IPS-15b (cell line): ENCODE results near the gene CPN2.

Experiments
- H3K27me3 ChIP-seq: one replicate; pipeline ENCODE4 v1.6.1; 2013; ENCODE audit warnings: low read length; ENCODE audit not compliant: control insufficient read depth, insufficient read depth
- H3K36me3 ChIP-seq: one replicate; pipeline ENCODE4 v1.6.1; 2013; ENCODE audit warnings: low read length; ENCODE audit not compliant: control insufficient read depth, insufficient read depth
- H3K4me1 ChIP-seq: one replicate; pipeline ENCODE4 v1.6.1; 2013; ENCODE audit warnings: mild to moderate bottlenecking, low read length; ENCODE audit not compliant: control insufficient read depth, insufficient read depth
- H3K4me3 ChIP-seq: one replicate; pipeline ENCODE4 v1.5.1; 2013; ENCODE audit warnings: low read depth, low read length
- H3K9ac ChIP-seq: one replicate; pipeline ENCODE4 v1.6.1; 2013; ENCODE audit warnings: low read depth, mild to moderate bottlenecking, low read length
- H3K9me3 ChIP-seq: one replicate; pipeline ENCODE4 v1.6.1; 2013; ENCODE audit warnings: mild to moderate bottlenecking, low read length; ENCODE audit not compliant: control insufficient read depth, insufficient read depth

Gene CPN2

DNA sequence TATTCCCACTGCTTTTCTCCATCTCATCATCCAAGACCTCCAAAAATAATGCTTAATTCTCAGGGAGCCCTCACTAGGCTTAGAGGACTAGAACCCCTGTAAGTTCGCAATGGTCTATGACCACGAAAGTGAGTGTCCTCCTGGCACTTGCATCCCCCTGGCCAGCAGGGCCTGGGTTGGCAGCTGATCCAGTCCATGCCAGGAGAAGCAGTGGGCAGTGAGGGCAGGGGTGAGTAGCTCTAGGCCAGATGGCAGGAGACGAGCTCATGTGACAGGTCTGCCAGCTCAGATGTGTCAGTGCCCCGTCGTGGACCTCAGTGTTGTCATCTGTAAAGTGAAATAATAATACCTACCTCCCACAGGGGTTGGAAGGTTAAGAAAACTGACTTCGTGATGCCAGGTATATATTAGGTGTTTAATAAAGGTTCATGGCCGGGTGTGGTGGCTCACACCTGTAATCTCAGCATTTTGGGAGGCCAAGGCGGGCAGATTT is 36.8 kb upstream of the CPN2 start:
- Histone ChIP-seq H3K27me3 (no peaks in the 10 kb centered on the region), H3K9ac (no peak overlapping the region), H3K9me3 (no peaks in the 10 kb centered on the region), H3K36me3 (no peaks in the 10 kb centered on the region), H3K4me3 (no peak overlapping the region), H3K4me1 (no peaks in the 10 kb centered on the region)

DNA sequence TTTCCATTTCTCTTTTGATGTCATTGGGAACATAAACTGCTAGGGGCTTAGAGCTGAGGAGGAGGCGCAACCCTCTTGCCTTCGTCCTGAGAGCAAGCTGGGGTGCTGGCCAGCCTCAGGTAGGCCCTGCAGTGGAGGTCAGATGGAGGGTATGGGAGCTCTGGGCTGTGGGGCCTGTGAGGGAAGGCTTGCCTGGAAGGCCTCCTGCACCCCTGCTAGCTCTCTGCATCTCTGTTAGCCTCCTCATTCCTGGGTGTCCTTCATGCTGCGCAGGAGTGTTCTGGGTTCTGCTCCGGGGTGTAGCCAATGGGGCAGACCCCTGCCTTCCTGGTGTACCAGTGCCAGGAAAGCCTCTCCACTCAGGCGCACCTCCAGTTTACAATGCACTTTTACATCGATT is 36.1 kb upstream of the CPN2 start:
- Histone ChIP-seq H3K4me1 (no peaks in the 10 kb centered on the region), H3K9me3 (no peaks in the 10 kb centered on the region), H3K36me3 (no peaks in the 10 kb centered on the region), H3K4me3 (no peak overlapping the region), H3K27me3 (no peaks in the 10 kb centered on the region), H3K9ac (no peak overlapping the region)

DNA sequence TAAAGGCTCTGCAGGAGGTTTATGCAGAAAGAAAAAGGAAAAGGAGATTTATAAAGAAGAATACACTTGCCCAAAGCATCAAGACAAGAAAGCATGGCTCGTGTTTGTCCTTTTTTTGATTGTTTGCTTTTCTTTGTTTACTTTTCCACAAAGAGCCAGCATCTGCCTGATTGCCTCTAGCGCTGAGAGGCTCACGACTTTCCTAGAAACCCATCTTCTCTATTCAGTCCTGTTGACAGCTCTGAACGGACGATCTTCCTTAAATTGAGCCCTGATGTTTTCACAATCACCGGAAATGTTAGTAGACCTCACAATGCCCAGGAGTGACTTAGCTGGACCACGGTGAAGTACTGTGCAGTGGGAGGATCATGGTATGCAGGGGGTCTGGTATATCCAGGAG is 35.5 kb upstream of the CPN2 start:
- no peaks in the 10 kb centered on the region for H3K4me1 ChIP-seq
- H3K27me3 ChIP-seq: no peaks in the 10 kb centered on the region
- no peaks in the 10 kb centered on the region for H3K36me3 ChIP-seq
- H3K9ac ChIP-seq: no peak overlapping the region
- H3K4me3 ChIP-seq: no peak overlapping the region
- H3K9me3 ChIP-seq: no peaks in the 10 kb centered on the region

DNA sequence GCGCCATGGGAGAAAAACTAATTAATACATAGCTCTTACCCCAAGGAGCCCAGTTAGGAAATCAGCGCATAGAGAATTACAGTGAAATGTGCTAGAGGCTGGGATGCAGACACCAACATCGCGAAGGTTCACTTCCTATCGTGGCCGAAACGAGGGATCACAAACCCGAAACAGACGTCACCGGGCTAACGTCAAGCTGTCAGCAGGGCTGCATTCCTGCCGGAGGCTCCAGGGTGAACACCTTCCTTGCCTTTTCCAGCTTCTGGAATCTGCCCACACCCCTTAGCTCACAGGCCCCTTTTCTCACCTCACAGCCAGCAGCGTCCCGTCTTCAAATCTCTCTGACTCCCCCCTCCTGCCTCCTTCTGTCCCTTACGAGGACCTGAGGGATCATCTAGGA is 34.9 kb upstream of the CPN2 start:
- H3K4me1 ChIP-seq: no peaks in the 10 kb centered on the region
- H3K9me3 ChIP-seq: no peaks in the 10 kb centered on the region
- no peaks in the 10 kb centered on the region for H3K36me3 ChIP-seq
- H3K9ac ChIP-seq: no peak overlapping the region
- H3K4me3 ChIP-seq: no peak overlapping the region
- no peaks in the 10 kb centered on the region for H3K27me3 ChIP-seq

DNA sequence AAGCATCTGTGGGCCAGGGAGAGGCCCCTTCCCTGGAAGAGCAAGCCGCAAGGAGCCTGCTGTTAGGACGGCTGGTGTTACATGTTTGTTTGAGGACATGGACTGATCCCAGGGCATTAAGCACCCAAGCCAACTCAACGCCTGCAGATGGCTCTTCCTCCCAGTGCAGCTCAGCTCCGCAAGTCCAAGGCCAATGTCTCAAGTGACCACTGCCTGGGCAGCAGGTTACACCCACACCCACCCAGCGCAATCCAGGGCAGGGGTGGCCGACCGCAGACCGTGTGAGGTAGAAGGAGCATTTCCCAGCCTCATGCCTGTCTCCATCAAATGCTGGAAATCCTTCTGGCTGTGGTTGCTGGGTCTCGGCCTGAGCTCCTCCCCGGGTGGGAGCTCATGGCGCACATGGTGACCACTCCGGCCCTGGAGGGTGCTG is 33.5 kb upstream of the CPN2 start:
- H3K4me3 ChIP-seq: no peak overlapping the region
- H3K9ac ChIP-seq: no peak overlapping the region
- no peaks in the 10 kb centered on the region for H3K36me3 ChIP-seq
- H3K4me1 ChIP-seq: no peaks in the 10 kb centered on the region
- H3K9me3 ChIP-seq: no peaks in the 10 kb centered on the region
- no peaks in the 10 kb centered on the region for H3K27me3 ChIP-seq

DNA sequence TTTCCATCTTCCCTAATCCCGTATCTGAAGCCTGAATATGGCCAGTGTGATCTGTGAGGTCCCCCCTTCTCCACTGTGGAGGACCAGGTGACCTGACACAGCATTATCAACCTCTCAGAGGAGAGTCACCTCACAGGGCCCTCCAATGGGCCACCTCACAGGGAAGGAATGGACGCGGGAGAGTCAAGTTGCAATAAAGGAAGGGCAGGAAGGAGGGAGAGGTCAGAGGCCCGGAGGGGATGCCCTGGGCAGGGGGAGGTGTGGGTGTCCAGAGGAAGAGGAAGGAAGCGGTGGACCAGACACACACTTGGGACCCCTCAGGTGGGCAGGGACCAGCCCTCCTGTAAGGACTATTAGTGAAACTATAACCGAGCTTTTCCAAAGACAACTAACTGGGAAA is 33.0 kb upstream of the CPN2 start:
- Histone ChIP-seq H3K9me3 (no peaks in the 10 kb centered on the region), H3K4me3 (no peak overlapping the region), H3K27me3 (no peaks in the 10 kb centered on the region), H3K9ac (no peak overlapping the region), H3K36me3 (no peaks in the 10 kb centered on the region), H3K4me1 (no peaks in the 10 kb centered on the region)

DNA sequence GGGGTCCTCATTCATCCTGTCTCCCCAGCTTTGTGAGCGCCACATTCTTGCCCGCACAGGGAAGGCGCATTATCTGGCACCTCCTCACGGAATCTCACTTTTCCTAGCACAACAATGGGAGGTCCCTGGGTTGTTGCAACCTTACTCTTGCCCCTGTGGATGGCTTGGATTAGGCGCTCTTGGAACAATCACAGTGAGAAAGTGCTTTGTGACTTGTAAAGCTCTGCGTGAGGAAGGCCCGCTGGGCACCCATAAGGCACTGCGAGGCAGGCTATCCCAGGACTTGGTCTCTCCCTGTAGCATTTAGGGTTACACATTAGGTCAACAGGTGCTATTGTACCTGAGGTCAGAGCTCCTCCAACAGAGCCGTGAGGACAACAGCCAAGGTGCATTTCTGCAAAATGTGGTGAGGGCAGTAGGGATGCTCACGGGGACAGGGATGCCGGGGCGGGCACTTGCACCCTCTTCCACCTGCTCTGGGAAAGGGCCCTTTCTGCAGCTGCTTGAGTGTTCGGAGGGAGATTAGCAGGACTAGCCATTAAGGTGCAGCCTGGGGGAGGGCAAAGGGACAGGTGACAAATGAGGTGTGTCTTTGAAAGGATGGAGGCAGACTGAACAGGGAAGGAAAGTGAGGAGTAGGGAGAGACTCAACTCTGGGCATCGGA is 32.3 kb upstream of the CPN2 start:
- H3K9ac ChIP-seq: no peak overlapping the region
- H3K27me3 ChIP-seq: no peaks in the 10 kb centered on the region
- H3K36me3 ChIP-seq: no peaks in the 10 kb centered on the region
- H3K9me3 ChIP-seq: no peaks in the 10 kb centered on the region
- no peaks in the 10 kb centered on the region for H3K4me1 ChIP-seq
- no peak overlapping the region for H3K4me3 ChIP-seq

DNA sequence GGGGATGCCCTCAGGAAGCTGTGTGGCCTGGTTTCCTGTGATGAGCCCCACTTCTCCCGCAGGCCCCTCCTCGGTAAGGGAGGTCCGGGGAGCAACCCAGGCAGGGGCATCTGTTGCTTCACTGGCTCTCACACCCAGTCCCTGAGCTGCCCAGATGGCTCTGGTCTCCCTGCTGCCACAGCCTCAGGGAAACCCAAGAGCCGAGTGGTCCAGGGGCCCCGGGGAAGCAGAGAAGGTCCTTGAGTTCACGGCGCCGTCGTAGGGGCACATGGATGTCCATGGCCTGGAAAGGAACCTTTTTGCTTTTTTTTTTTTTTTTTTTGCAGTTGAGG is 31.7 kb upstream of the CPN2 start:
- H3K4me3 ChIP-seq: no peak overlapping the region
- H3K27me3 ChIP-seq: no peaks in the 10 kb centered on the region
- no peaks in the 10 kb centered on the region for H3K4me1 ChIP-seq
- H3K9me3 ChIP-seq: no peaks in the 10 kb centered on the region
- no peak overlapping the region for H3K9ac ChIP-seq
- no peaks in the 10 kb centered on the region for H3K36me3 ChIP-seq

DNA sequence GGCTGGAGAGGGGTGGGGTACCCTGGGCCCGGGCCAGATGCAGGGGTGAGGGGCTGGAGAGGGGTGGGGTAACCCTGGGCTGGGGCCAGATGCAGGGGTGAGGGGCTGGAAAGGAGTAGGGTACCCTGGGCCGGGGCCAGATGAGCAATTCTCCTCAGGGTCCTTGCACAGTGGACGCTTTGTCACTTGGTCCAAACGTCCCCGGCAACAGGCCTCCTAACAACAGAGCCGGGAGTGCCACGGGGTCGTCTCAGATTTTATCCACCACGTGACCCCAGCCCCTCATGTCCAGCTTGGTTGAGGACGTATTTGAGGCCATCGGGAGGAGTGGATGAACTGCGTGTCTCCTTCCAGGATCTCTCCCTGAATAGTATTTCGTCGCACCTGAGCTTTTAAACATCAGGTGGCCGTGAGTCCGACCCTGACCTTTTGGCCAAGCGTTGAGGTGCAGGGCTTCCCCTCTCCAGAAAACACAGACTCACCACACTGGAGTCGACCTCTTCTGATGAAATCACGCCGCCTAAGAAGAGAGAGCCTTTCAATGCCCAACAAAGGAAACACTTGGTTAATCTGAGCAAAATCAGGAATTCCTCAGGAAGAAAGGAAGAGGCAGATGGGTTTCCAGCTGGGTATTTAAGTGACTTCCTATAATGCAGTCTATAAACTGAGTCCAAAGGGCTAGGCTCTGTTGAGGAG is 31.2 kb upstream of the CPN2 start:
- Histone ChIP-seq H3K9ac (no peak overlapping the region), H3K4me3 (no peak overlapping the region), H3K4me1 (no peaks in the 10 kb centered on the region), H3K27me3 (no peaks in the 10 kb centered on the region), H3K36me3 (no peaks in the 10 kb centered on the region), H3K9me3 (no peaks in the 10 kb centered on the region)

DNA sequence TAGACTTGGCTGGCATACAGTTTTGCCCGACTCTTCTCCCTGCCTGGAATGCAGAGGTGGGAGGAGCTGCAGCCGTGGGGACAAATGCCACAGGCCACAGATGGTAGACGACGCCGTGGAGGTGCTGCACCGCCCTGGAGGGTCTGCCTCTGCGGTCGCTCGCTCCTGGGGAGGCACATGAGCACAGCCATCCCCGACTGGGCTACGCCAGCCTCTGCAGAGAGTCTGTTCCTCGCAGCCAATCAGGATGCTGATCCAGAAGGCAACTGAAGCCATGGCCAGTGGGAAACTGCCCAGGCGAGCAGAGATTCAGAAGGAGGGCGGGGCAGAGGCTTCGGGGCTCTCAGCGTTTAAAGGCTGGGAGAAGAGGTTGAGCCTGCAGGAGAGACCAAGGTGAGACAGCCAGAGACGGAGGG is 30.3 kb upstream of the CPN2 start:
- no peak overlapping the region for H3K9ac ChIP-seq
- no peaks in the 10 kb centered on the region for H3K4me1 ChIP-seq
- no peaks in the 10 kb centered on the region for H3K36me3 ChIP-seq
- no peak overlapping the region for H3K4me3 ChIP-seq
- H3K27me3 ChIP-seq: no peaks in the 10 kb centered on the region
- H3K9me3 ChIP-seq: no peaks in the 10 kb centered on the region

DNA sequence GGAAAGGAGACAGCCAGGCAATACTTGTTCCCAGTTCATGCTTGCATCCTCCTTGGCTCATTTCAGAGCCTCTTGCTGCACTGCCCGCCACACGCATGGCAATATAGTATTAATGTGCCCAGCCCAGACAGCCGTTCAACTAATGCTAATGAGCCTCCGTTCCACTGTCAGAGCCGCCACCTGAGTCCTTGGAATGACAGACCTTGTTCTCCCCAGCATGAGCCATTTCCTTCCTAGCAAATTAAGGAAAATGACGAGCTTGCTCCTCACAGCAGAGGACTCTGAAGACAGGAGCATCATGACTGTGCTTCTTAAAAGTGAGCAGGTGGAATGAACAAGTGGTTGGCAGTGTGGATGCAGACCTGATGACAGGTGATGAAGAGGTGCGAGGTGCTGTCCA is 29.2 kb upstream of the CPN2 start:
- Histone ChIP-seq H3K36me3 (no peaks in the 10 kb centered on the region), H3K4me1 (no peaks in the 10 kb centered on the region), H3K9me3 (no peaks in the 10 kb centered on the region), H3K27me3 (no peaks in the 10 kb centered on the region), H3K9ac (no peak overlapping the region), H3K4me3 (no peak overlapping the region)

DNA sequence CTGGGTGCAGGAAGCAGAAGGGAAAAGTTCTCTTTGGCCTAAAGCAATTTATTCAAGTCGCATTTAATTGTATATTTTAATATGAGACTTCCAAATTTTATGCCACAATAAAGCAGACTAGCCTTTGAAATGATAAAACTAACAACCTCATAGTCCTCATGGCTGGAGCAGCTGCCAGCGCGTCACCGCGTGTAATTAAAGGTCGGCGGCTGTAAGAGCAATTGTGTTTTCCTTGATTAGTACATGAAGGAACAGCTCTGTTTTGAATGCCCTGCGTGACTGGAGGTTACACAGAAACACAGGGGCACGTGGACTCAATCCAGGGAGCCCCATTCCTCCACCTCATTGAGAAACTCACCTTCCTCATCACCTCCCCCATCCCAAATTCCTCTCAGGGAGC is 28.5 kb upstream of the CPN2 start:
- Histone ChIP-seq H3K4me3 (no peak overlapping the region), H3K9ac (no peak overlapping the region), H3K9me3 (no peaks in the 10 kb centered on the region), H3K4me1 (no peaks in the 10 kb centered on the region), H3K36me3 (no peaks in the 10 kb centered on the region), H3K27me3 (no peaks in the 10 kb centered on the region)
